Measurements from ENCODE around the gene KNG1.

GRCh38 chr3:186790261-186790981 lies 73.3 kb downstream of the KNG1 start:
- TF ChIP-seq, protein P1, sequence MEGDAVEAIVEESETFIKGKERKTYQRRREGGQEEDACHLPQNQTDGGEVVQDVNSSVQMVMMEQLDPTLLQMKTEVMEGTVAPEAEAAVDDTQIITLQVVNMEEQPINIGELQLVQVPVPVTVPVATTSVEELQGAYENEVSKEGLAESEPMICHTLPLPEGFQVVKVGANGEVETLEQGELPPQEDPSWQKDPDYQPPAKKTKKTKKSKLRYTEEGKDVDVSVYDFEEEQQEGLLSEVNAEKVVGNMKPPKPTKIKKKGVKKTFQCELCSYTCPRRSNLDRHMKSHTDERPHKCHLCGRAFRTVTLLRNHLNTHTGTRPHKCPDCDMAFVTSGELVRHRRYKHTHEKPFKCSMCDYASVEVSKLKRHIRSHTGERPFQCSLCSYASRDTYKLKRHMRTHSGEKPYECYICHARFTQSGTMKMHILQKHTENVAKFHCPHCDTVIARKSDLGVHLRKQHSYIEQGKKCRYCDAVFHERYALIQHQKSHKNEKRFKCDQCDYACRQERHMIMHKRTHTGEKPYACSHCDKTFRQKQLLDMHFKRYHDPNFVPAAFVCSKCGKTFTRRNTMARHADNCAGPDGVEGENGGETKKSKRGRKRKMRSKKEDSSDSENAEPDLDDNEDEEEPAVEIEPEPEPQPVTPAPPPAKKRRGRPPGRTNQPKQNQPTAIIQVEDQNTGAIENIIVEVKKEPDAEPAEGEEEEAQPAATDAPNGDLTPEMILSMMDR (IDR thresholded peaks at IDR 0.05): peak in 1 of 4 experiments; percentile 11
- TF ChIP-seq POLR2A (IDR thresholded peaks at IDR 0.05) (no peak), EP300 (IDR thresholded peaks at IDR 0.05) (no peak)
